ENCODE measurements around the gene USP9X.

- TF ChIP-seq CTCF (IDR thresholded peaks at IDR 0.05; ENCODE audit: low read length): no peak
- no peak for TF ChIP-seq EZH2 (IDR thresholded peaks at IDR 0.05; ENCODE audit: borderline replicate concordance, low read length)
These were observed 156.7 kb downstream of the USP9X start for GRCh38 chrX:41241962-41242361.

Measured in OCI-LY1 (cell line).